ENCODE results near the gene FBXO17.

The FBXO17 gene

DNA sequence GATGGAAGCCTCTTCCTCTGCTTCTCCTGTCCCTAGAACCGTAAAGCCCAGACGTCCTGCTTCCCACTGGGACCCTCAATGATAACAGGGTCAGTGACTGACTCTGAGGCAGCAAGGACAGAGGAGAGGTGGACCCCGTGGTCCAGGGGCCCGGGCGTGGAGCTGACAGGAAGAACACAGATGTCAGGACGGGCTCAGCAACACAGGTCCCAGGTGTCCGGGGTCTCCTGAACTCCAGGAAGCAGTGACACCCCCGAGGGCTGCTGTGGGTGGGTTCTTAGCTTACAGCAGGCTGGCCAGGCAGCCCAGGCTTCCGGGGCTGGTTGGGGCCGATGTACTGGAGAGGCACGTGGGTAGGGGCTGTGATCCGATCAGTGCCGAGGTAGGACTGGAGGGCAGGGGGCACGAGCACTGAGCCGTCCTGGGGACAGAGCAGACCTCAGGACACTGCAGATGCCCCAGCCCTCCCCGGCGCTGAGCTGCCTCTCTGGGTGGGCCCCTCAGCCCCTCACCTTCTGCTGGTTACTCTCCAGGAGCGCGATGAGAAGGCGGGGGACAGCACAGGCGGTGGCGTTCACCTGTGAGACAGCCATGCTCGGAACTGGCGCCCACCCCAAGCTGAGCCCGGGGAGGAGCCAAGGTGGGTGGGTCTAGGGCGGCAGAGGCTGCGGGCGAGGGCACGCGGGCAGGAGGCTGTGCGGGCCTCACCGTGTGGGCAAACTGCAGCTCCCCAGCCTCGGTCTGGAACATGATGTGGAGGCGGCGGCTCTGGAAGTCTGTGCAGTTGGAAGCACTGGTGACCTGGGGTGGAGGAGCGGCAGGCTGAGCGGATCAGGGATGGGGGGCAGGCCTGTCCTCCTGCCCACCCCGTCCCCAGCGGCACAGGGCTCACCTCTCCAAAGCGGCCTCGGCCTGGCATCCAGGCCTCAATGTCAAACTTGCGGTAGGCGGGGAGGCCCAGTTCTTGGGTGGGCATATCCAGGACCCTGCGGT lies 59.9 kb downstream of the FBXO17 start:
- TF ChIP-seq EZH2 (IDR thresholded peaks at IDR 0.05; ENCODE audit: borderline replicate concordance, low read depth, low read length, severe bottlenecking), result no peak
- TF ChIP-seq CTCF (IDR thresholded peaks at IDR 0.05; ENCODE audit: borderline replicate concordance, extremely low read depth, low read length, poor library complexity, severe bottlenecking), result no peak

DNA sequence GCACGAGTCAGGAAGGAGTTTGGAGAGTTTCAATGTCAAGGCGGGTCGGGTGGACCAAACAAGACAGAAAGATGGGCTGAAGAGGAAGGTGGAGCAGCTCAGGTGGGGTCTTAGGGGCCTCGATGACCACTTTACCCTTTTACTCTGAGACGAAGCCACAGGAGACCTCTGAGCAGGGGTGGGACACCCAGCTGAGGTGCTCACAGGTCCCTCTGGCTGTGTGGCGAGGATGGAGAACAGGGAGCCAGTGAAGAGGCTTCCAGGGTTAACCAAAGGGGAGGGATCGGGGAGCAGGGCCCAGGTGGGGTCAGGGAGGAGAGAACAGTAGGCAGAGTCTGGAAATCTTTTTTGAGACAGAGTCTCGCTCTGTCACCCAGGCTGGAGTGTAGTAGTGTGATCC lies 61.6 kb downstream of the FBXO17 start:
- Histone ChIP-seq H3K9me3 (ENCODE audit: insufficient read depth, low read length, severe bottlenecking) (no peaks in the 10 kb centered on the region), H3K4me2 (ENCODE audit: insufficient read depth, low read length) (no peak overlapping the region), H3K36me3 (ENCODE audit: insufficient read depth, low read length) (peaks cover 6% of the 10 kb centered on the region), H3K79me2 (ENCODE audit: insufficient read depth, low read length) (no peaks in the 10 kb centered on the region), H2AFZ (ENCODE audit: low read depth, low read length) (no peak overlapping the region), H3K9ac (ENCODE audit: low read depth, low read length) (no peak overlapping the region), H3K27ac (ENCODE audit: low read length) (no peak overlapping the region), H3K4me1 (ENCODE audit: insufficient read depth, low read length) (no peaks in the 10 kb centered on the region), H3K4me3 (ENCODE audit: low read depth in 1 of 2, low read length in 2 of 2) (no peak overlapping the region), H4K20me1 (ENCODE audit: insufficient read depth, low read length) (no peaks in the 10 kb centered on the region), H3K27me3 (ENCODE audit: insufficient read depth, low read length, poor library complexity) (no peaks in the 10 kb centered on the region)
- TF ChIP-seq EZH2 (IDR thresholded peaks at IDR 0.05; ENCODE audit: borderline replicate concordance, low read depth, low read length, severe bottlenecking) (no peak), CTCF (IDR thresholded peaks at IDR 0.05; ENCODE audit: borderline replicate concordance, extremely low read depth, low read length, poor library complexity, severe bottlenecking) (no peak)
- ATAC-seq (ENCODE audit: insufficient read depth, low read depth) (no peak), DNase-seq (no peak)

More for the DNA sequence above, 59.9 kb downstream of the FBXO17 start:
- no peak for DNase-seq
- H2AFZ ChIP-seq (ENCODE audit: low read depth, low read length), result no peak overlapping the region
- H3K9ac ChIP-seq (ENCODE audit: low read depth, low read length), result no peak overlapping the region
- H3K27me3 ChIP-seq (ENCODE audit: insufficient read depth, low read length, poor library complexity), result no peaks in the 10 kb centered on the region
- no peaks in the 10 kb centered on the region for H3K9me3 ChIP-seq (ENCODE audit: insufficient read depth, low read length, severe bottlenecking)
- peaks cover 8% of the 10 kb centered on the region for H3K36me3 ChIP-seq (ENCODE audit: insufficient read depth, low read length)
- H3K4me1 ChIP-seq (ENCODE audit: insufficient read depth, low read length), result no peaks in the 10 kb centered on the region
- ATAC-seq (ENCODE audit: insufficient read depth, low read depth), result no peak
- H3K4me2 ChIP-seq (ENCODE audit: insufficient read depth, low read length), result no peak overlapping the region
- H4K20me1 ChIP-seq (ENCODE audit: insufficient read depth, low read length), result no peaks in the 10 kb centered on the region; the same call in 1 of the 2 replicates
- H3K27ac ChIP-seq (ENCODE audit: low read length), result no peak overlapping the region
- no peak overlapping the region for H3K4me3 ChIP-seq (ENCODE audit: low read depth in 1 of 2, low read length in 2 of 2)
- H3K79me2 ChIP-seq (ENCODE audit: insufficient read depth, low read length), result no peaks in the 10 kb centered on the region

- ATAC-seq (ENCODE audit: insufficient read depth, low read depth) (peak; percentile 22; the same call in 2 of the 3 replicates), DNase-seq (peak; percentile 19)
- Histone ChIP-seq H3K27ac (ENCODE audit: low read length) (no peak overlapping the region), H3K4me3 (ENCODE audit: low read depth in 1 of 2, low read length in 2 of 2) (no peak overlapping the region), H3K36me3 (ENCODE audit: insufficient read depth, low read length) (peaks cover 8% of the 10 kb centered on the region), H3K79me2 (ENCODE audit: insufficient read depth, low read length) (no peaks in the 10 kb centered on the region), H3K9me3 (ENCODE audit: insufficient read depth, low read length, severe bottlenecking) (no peaks in the 10 kb centered on the region), H3K4me2 (ENCODE audit: insufficient read depth, low read length) (no peak overlapping the region), H4K20me1 (ENCODE audit: insufficient read depth, low read length) (no peaks in the 10 kb centered on the region), H3K9ac (ENCODE audit: low read depth, low read length) (no peak overlapping the region), H3K27me3 (ENCODE audit: insufficient read depth, low read length, poor library complexity) (no peaks in the 10 kb centered on the region), H2AFZ (ENCODE audit: low read depth, low read length) (no peak overlapping the region), H3K4me1 (ENCODE audit: insufficient read depth, low read length) (no peaks in the 10 kb centered on the region)
- no peak for TF ChIP-seq CTCF (IDR thresholded peaks at IDR 0.05; ENCODE audit: borderline replicate concordance, extremely low read depth, low read length, poor library complexity, severe bottlenecking)
- no peak for TF ChIP-seq EZH2 (IDR thresholded peaks at IDR 0.05; ENCODE audit: borderline replicate concordance, low read depth, low read length, severe bottlenecking)
These were observed 62.7 kb downstream of the FBXO17 start for GRCh38 chr19:38912600-38913514.

Data from DND-41 (cell line).